SK-N-SH (cell line): Measurements from ENCODE around the gene PALM. TPM values are rescaled to one million over a fixed set of nuclear protein-coding genes. Genes with fewer than 3 reads are reported as not detected.

Experiments
- CTCF ChIA-PET: fragments of 300-600, 350-600 bp; formaldehyde crosslinking; extraction: SDS; loops from one replicate; lab custom pipeline; 2021; lab: Yijun Ruan, JAX
- POLR2A ChIA-PET: fragments of 350-600 bp; sonication (Branson Sonifier 250); formaldehyde crosslinking; extraction: SDS; loops from one replicate; lab custom pipeline; 2020; ENCODE audit warnings: antibody characterized with exemption, inconsistent platforms; lab: Yijun Ruan, JAX
- DNase-seq: peaks from one replicate; pipeline ENCODE4 v3.0.0; 2012
- H2AFZ ChIP-seq: fragments of 200-600 bp; sonication (generic); 2 replicates; pipeline ENCODE4 v1.8.1; 2016; ENCODE audit warnings: antibody characterized with exemption, mild to moderate bottlenecking, low read depth
- H3F3A ChIP-seq: fragments of 200-600 bp; sonication (generic); replicated peaks from 2 replicates; pipeline ENCODE3; 2016; ENCODE audit warnings: antibody characterized with exemption, mild to moderate bottlenecking; ENCODE audit not compliant: insufficient read depth
- H3K27ac ChIP-seq, 2 experiments: fragments of 200-500 bp in 1 of 2; fragments of 200-600 bp in 1 of 2; sonication (Bioruptor generic) in 1 of 2; sonication (generic), shearing (Covaris generic) in 1 of 2; 2 replicates each; pipeline versions ENCODE4 v1.5.1 to v1.6.1; 2014 to 2016; ENCODE audit warnings: low read depth in 2 of 2, inconsistent platforms in 1 of 2, low read length in 1 of 2, mild to moderate bottlenecking in 1 of 2, mixed read lengths in 1 of 2
- H3K27me3 ChIP-seq: fragments of 200-600 bp; sonication (generic), shearing (Covaris generic); 2 replicates; pipeline ENCODE4 v1.6.1; 2016; ENCODE audit warnings: mixed run types; ENCODE audit not compliant: insufficient read depth
- H3K36me3 ChIP-seq, 2 experiments: fragments of 200-500 bp in 1 of 2; fragments of 200-600 bp in 1 of 2; sonication (Bioruptor generic) in 1 of 2; sonication (generic) in 1 of 2; replicated peaks in 1 of 2; 2 replicates each; pipeline versions ENCODE3 to v1.5.1; 2014 to 2016; ENCODE audit warnings: low read length in 1 of 2, mild to moderate bottlenecking in 1 of 2; ENCODE audit not compliant: insufficient read depth in 2 of 2, control insufficient read depth in 1 of 2
- H3K4me1 ChIP-seq, 2 experiments: fragments of 200-500 bp in 1 of 2; fragments of 200-600 bp in 1 of 2; sonication (Bioruptor generic) in 1 of 2; sonication (generic), shearing (Covaris generic) in 1 of 2; 2 replicates each; pipeline versions ENCODE4 v1.5.1 to v1.6.1; 2014 to 2016; ENCODE audit warnings: low read depth in 1 of 2, low read length in 1 of 2, mixed run types in 1 of 2; ENCODE audit not compliant: insufficient read depth in 2 of 2, control insufficient read depth in 1 of 2
- H3K4me2 ChIP-seq: fragments of 200-600 bp; sonication (generic), shearing (Covaris generic); 2 replicates; pipeline ENCODE4 v1.6.1; 2017; ENCODE audit warnings: mixed run types
- H3K4me3 ChIP-seq, 2 experiments: fragments of 200-500 bp in 1 of 2; fragments of 200-600 bp in 1 of 2; sonication (Bioruptor generic) in 1 of 2; sonication (generic), shearing (Covaris generic) in 1 of 2; 2 replicates each; pipeline versions ENCODE4 v1.5.1 to v1.8.1; 2014 to 2016; ENCODE audit warnings: low read depth in 2 of 2, inconsistent platforms in 1 of 2, low read length in 1 of 2, mild to moderate bottlenecking in 1 of 2, mixed read lengths in 1 of 2, moderate library complexity in 1 of 2
- H3K79me2 ChIP-seq: fragments of 200-600 bp; sonication (generic); 2 replicates; pipeline ENCODE4 v1.8.1; 2017; ENCODE audit warnings: mild to moderate bottlenecking; ENCODE audit not compliant: insufficient read depth
- H3K9ac ChIP-seq: fragments of 200-600 bp; sonication (generic); 2 replicates; pipeline ENCODE4 v1.6.1; 2017; ENCODE audit warnings: mixed run types
- H3K9me2 ChIP-seq: fragments of 200-600 bp; sonication (generic); 2 replicates; pipeline ENCODE4 v1.6.1; 2017; ENCODE audit warnings: mixed run types
- H3K9me3 ChIP-seq: fragments of 200-600 bp; sonication (generic); 2 replicates; pipeline ENCODE4 v1.6.1; 2017; ENCODE audit warnings: mixed run types, mild to moderate bottlenecking, moderate library complexity
- H4K20me1 ChIP-seq: fragments of 200-600 bp; sonication (generic); 2 replicates; pipeline ENCODE4 v1.6.1; 2017; ENCODE audit warnings: mild to moderate bottlenecking, mixed run types; ENCODE audit not compliant: insufficient read depth
- CHD2 ChIP-seq: fragments of 150-350 bp; IDR thresholded peaks from 2 replicates; pipeline ENCODE4 v1.6.1; 2018; ENCODE audit warnings: low read length; ENCODE audit not compliant: partially characterized antibody
- ELF1 ChIP-seq: IDR thresholded peaks from 2 replicates; pipeline ENCODE4 v1.4.0; 2012
- EZH2phosphoT487 ChIP-seq: fragments of 200-600 bp; sonication (generic); IDR thresholded peaks from 2 replicates; pipeline ENCODE4 v1.6.1; 2017; ENCODE audit warnings: low read depth, mixed run types, mild to moderate bottlenecking, antibody characterized with exemption, moderate library complexity, borderline replicate concordance
- GABPA ChIP-seq: IDR thresholded peaks from 2 replicates; pipeline ENCODE4 v1.4.0; 2012; ENCODE audit warnings: low read depth, mild to moderate bottlenecking
- GATA2 ChIP-seq: sonication (generic); formaldehyde crosslinking; IDR thresholded peaks from 2 replicates; pipeline ENCODE4 v1.5.0; 2020; ENCODE audit warnings: mild to moderate bottlenecking, missing genetic modification reagents
- MEF2A ChIP-seq: IDR thresholded peaks from 2 replicates; pipeline ENCODE4 v1.4.0; 2012; ENCODE audit warnings: low read depth, borderline replicate concordance
- MXI1 ChIP-seq: IDR thresholded peaks from 2 replicates; pipeline ENCODE4 v1.6.1; 2012; ENCODE audit warnings: mild to moderate bottlenecking, low read depth, low read length, improper control_type of control experiment
- POLR2AphosphoS5 ChIP-seq: IDR thresholded peaks from 2 replicates; pipeline ENCODE4 v1.6.1; 2012; ENCODE audit warnings: low read depth, low read length
- RAD21 ChIP-seq: IDR thresholded peaks from 2 replicates; pipeline ENCODE4 v1.6.1; 2012; ENCODE audit warnings: mild to moderate bottlenecking, low read length
- RCOR1 ChIP-seq: fragments of 150-350 bp; IDR thresholded peaks from 2 replicates; pipeline ENCODE4 v1.6.1; 2017; ENCODE audit warnings: antibody characterized with exemption, low read length
- RFX5 ChIP-seq: IDR thresholded peaks from 2 replicates; pipeline ENCODE4 v1.6.1; 2012; ENCODE audit warnings: mild to moderate bottlenecking, improper control_type of control experiment, low read length
- RXRA ChIP-seq: IDR thresholded peaks from 2 replicates; pipeline ENCODE4 v1.4.0; 2012; ENCODE audit warnings: low read depth, mild to moderate bottlenecking, borderline replicate concordance
- SIN3A ChIP-seq: IDR thresholded peaks from 2 replicates; pipeline ENCODE4 v1.6.1; 2012; ENCODE audit warnings: low read depth, mild to moderate bottlenecking, low read length, moderate library complexity, borderline replicate concordance
- TAF1 ChIP-seq: IDR thresholded peaks from 2 replicates; pipeline ENCODE4 v1.6.1; 2012; ENCODE audit warnings: low read depth, mild to moderate bottlenecking, low read length, moderate library complexity, borderline replicate concordance
- YY1 ChIP-seq: IDR thresholded peaks from 2 replicates; pipeline ENCODE4 v1.4.0; 2012; ENCODE audit warnings: low read depth, mild to moderate bottlenecking
- WGBS: methylation state at CpG from one replicate; pipeline ENCODE4 v1.1.6; 2017; ENCODE audit warnings: low lambda C conversion rate; 5-methylcytosine and 5-hydroxymethylcytosine counted together
- polyA plus RNA-seq, 3 experiments: library from polyadenylated mRNA; depleted of rRNA; stranded (reverse); fragments of >200 nt; gene quantifications; 2 replicates each; pipeline ENCODE4 v1.2.3, GENCODE V29; 2012
- TF ChIP-seq, protein P1 (sequence below): fragments of 150-350 bp; IDR thresholded peaks from 2 replicates; pipeline ENCODE4 v1.6.1; 2016; ENCODE audit warnings: mild to moderate bottlenecking, low read depth, low read length
- TF ChIP-seq, protein P2 (sequence below): fragments of 200-600 bp; sonication (generic); IDR thresholded peaks from 2 replicates; pipeline ENCODE4 v1.6.1; 2017; ENCODE audit warnings: antibody characterized with exemption, mild to moderate bottlenecking, moderate library complexity
- TF ChIP-seq, protein P3 (sequence below): IDR thresholded peaks from 2 replicates; pipeline ENCODE4 v1.4.0; 2012; ENCODE audit warnings: low read depth, borderline replicate concordance
- TF ChIP-seq, protein P4 (sequence below): IDR thresholded peaks from 2 replicates; pipeline ENCODE4; 2012

Gene PALM
- polyA plus RNA-seq, 1 of the 3 experiments (the other 2 are of a cell fraction): 15.6 TPM

DNA sequence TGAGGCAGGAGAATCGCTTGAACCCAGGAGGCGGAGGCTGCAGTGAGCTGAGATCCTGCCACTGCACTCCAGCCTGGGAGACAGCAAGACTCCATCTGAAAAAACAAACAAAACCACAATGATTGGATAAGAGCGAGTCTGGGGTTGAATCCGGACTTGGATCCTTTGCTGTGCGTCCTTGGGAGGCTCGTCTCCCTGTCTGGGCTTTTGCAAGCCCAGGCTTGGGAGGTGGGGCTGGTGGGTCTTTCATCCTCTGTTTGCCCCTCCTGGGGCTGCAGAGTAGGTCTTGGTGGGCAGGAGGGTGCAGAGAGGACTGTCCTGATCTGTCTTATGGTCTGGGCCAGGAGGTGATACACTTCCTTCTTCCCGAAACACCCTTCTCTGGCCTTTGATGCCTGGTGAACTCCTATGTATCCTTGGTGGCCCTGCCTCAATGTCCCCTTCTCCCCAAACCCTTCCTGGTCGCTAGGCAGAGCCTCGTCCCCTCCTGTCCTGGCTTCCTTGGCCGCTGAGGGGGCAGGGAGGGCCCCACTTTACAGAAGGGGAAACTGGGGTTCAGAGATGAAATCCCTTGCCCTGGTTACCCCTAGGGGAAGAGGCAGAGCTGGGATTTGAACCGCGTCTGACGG lies 16.8 kb downstream of the PALM start (continued):
- TF ChIP-seq ELF1 (no peak), MEF2A (no peak), SIN3A (no peak), GATA2 (CRISPR knock-in tag) (no peak), RCOR1 (no peak)

DNA sequence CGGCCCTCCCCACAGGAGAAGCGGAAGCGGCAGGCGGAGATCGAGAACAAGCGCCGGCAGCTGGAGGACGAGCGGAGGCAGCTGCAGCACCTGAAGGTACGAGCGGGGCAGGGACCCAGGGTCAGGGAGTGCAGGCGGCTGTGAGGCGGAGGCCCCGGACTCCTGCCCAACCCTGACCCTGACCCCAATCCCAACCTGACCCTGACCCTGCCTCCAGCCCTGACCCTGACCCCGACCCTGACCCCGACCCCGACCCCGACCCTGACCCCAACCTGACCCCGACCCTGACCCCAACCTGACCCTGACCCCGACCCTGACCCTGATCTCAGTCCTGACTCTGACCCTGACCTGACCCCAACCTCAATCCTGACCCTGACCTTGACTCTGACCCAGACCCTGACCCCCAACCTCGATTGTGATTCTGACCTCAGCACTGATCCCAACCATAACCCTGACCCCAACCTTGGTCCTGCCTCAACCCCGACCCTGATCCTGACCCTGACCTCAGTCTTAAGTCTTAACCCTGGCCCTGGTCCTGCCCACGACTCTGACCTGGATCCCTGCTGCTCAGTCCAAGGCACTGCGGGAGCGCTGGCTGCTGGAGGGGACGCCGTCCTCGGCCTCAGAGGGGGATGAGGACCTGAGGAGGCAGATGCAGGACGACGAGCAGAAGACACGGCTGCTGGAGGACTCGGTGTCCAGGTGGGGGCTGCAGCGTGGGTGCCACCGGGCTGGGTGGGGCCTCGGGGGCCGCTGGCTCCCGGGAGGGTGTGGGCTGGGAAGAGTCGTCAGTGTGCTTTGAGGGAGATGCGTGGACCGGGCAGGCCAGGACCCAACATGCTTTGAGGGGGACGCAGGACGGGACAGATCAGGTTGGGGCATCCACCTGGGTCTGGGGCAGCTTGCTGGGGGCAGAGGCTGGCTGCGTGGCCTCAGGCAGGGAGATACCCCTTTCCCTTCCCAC lies 18.5 kb downstream of the PALM start:
- Histone ChIP-seq H3K79me2 (no peaks in the 10 kb centered on the region), H3K36me3 (no peaks in the 10 kb centered on the region), H3K9ac (no peak overlapping the region), H3K27me3 (no peaks in the 10 kb centered on the region), H4K20me1 (no peaks in the 10 kb centered on the region), H2AFZ (no peak overlapping the region), H3K9me3 (no peaks in the 10 kb centered on the region), H3K4me2 (no peak overlapping the region), H3F3A (no peaks in the 10 kb centered on the region), H3K4me3 (no peak overlapping the region), H3K9me2 (no peaks in the 10 kb centered on the region), H3K4me1 (no peaks in the 10 kb centered on the region), H3K27ac (no peak overlapping the region)
- no peak for DNase-seq
- CTCF ChIA-PET: interaction anchor here (0.7 to 1.0 kb wide), 3 partner anchors 19 to 143 kb away, joined by 3 read pairs; no protein-coding TSS in a partner anchor
- TF ChIP-seq, protein P1, sequence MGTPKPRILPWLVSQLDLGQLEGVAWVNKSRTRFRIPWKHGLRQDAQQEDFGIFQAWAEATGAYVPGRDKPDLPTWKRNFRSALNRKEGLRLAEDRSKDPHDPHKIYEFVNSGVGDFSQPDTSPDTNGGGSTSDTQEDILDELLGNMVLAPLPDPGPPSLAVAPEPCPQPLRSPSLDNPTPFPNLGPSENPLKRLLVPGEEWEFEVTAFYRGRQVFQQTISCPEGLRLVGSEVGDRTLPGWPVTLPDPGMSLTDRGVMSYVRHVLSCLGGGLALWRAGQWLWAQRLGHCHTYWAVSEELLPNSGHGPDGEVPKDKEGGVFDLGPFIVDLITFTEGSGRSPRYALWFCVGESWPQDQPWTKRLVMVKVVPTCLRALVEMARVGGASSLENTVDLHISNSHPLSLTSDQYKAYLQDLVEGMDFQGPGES: no peak
- TF ChIP-seq GABPA: no peak
- TF ChIP-seq YY1: no peak
- no peak for TF ChIP-seq GATA2 (CRISPR knock-in tag)
- no peak for TF ChIP-seq MEF2A
- TF ChIP-seq RXRA: no peak
- POLR2A ChIA-PET: no interaction called here
- 87% methylated on average over 23 of the region's 43 CpGs for WGBS

DNA sequence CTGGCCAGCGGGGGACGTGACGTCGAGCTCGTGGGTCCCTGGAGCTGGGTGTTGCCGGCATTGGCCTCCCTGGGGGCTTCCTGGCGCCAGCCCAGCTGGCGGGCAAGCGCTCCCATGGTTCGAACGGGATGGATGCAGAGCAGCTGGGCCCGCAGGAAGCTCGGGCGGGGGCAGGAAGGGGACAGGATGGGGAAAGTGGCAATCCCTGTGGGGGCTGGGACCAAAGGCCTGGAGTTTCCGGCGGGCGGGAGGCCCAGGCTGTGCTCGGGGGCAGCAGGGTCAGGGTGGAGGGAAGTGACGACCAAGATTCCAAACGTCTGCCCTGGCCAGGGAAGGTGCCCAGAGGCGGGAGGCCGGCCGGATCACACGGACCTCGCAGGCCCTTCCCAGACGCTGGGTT lies 19.3 kb downstream of the PALM start:
- DNase-seq: no peak
- Histone ChIP-seq H3F3A (no peaks in the 10 kb centered on the region), H3K4me1 (no peaks in the 10 kb centered on the region), H3K27ac (no peak overlapping the region), H3K4me3 (no peak overlapping the region), H3K4me2 (no peak overlapping the region), H3K9me2 (no peaks in the 10 kb centered on the region), H4K20me1 (no peaks in the 10 kb centered on the region), H3K36me3 (no peaks in the 10 kb centered on the region), H3K27me3 (no peaks in the 10 kb centered on the region), H3K79me2 (no peaks in the 10 kb centered on the region), H2AFZ (no peak overlapping the region), H3K9me3 (no peaks in the 10 kb centered on the region), H3K9ac (no peak overlapping the region)
- WGBS: 96% methylated on average over 13 of the region's 26 CpGs
- CTCF ChIA-PET: no interaction called here
- POLR2A ChIA-PET: no interaction called here
- TF ChIP-seq ELF1 (no peak), RXRA (no peak), SIN3A (no peak), MXI1 (no peak), RAD21 (no peak), GATA2 (CRISPR knock-in tag) (no peak), GABPA (no peak), RFX5 (no peak), MEF2A (no peak), POLR2AphosphoS5 (no peak), CHD2 (no peak), TAF1 (no peak), EZH2phosphoT487 (no peak)
- TF ChIP-seq, protein P2, sequence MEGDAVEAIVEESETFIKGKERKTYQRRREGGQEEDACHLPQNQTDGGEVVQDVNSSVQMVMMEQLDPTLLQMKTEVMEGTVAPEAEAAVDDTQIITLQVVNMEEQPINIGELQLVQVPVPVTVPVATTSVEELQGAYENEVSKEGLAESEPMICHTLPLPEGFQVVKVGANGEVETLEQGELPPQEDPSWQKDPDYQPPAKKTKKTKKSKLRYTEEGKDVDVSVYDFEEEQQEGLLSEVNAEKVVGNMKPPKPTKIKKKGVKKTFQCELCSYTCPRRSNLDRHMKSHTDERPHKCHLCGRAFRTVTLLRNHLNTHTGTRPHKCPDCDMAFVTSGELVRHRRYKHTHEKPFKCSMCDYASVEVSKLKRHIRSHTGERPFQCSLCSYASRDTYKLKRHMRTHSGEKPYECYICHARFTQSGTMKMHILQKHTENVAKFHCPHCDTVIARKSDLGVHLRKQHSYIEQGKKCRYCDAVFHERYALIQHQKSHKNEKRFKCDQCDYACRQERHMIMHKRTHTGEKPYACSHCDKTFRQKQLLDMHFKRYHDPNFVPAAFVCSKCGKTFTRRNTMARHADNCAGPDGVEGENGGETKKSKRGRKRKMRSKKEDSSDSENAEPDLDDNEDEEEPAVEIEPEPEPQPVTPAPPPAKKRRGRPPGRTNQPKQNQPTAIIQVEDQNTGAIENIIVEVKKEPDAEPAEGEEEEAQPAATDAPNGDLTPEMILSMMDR: no peak
- TF ChIP-seq, protein P3, sequence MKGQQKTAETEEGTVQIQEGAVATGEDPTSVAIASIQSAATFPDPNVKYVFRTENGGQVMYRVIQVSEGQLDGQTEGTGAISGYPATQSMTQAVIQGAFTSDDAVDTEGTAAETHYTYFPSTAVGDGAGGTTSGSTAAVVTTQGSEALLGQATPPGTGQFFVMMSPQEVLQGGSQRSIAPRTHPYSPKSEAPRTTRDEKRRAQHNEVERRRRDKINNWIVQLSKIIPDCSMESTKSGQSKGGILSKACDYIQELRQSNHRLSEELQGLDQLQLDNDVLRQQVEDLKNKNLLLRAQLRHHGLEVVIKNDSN: no peak
- TF ChIP-seq, protein P4, sequence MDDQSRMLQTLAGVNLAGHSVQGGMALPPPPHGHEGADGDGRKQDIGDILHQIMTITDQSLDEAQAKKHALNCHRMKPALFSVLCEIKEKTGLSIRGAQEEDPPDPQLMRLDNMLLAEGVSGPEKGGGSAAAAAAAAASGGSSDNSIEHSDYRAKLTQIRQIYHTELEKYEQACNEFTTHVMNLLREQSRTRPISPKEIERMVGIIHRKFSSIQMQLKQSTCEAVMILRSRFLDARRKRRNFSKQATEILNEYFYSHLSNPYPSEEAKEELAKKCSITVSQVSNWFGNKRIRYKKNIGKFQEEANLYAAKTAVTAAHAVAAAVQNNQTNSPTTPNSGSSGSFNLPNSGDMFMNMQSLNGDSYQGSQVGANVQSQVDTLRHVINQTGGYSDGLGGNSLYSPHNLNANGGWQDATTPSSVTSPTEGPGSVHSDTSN: no peak
